Peyer's patch (tissue), 4 donors: ENCODE data around the gene CREB3L2. TPM values are rescaled to one million over a fixed set of nuclear protein-coding genes. Genes with fewer than 3 reads are reported as not detected.

ENCODE experiments used
- DNase-seq, 3 donors: peaks; one replicate each; pipeline ENCODE4 v3.0.0-alpha.2; 2017 to 2019
- H3K27ac ChIP-seq, 4 donors: fragments of 200-600 bp; sonication (generic); one replicate each; pipeline ENCODE4 v1.5.1; 2016 to 2019
- H3K27me3 ChIP-seq, 2 donors: fragments of 200-600 bp; sonication (generic); one replicate each; pipeline ENCODE4 v1.5.1; 2019
- H3K36me3 ChIP-seq, 3 donors: fragments of 200-600 bp; sonication (generic); one replicate each; pipeline ENCODE4 v1.5.1; 2016 to 2019
- H3K4me1 ChIP-seq, 4 donors: fragments of 200-600 bp; sonication (generic); one replicate each; pipeline ENCODE4 v1.5.1; 2016 to 2019
- H3K4me3 ChIP-seq, 4 donors: fragments of 200-600 bp; sonication (generic); 1 replicate in 3 of 4; 2 replicates in 1 of 4; pipeline ENCODE4 v1.5.1; 2016 to 2019; ENCODE audit warnings: mild to moderate bottlenecking in 1 of 4
- H3K9me3 ChIP-seq, 4 donors: fragments of 200-600 bp; sonication (generic); one replicate each; pipeline ENCODE4 v1.5.1; 2016 to 2019; ENCODE audit warnings: mild to moderate bottlenecking in 1 of 4
- CTCF ChIP-seq, 6 experiments: fragments of 450-650 bp in 4 of 6; fragments of 200-600 bp in 2 of 6; sonication (generic) in 1 of 6; IDR thresholded peaks; one replicate each; pipeline ENCODE4 v1.5.1; 2017 to 2019; ENCODE audit warnings: antibody characterized with exemption in 6 of 6, mild to moderate bottlenecking in 3 of 6, moderate library complexity in 1 of 6
- POLR2A ChIP-seq, 2 donors: fragments of 450-650 bp; IDR thresholded peaks; one replicate each; pipeline ENCODE4 v1.5.1; 2017; ENCODE audit warnings: antibody characterized with exemption in 2 of 2, mild to moderate bottlenecking in 2 of 2, moderate library complexity in 2 of 2
- total RNA-seq, 4 donors: library from RNA; depleted of rRNA; stranded (reverse); fragments of >200 nt; gene quantifications; one replicate each; pipeline ENCODE4 v1.1.0, GENCODE V29; 2016

The CREB3L2 gene
- total RNA-seq, 4 donors from 2014 or later = 20.6 to 42.7 (median 33.6) TPM

- no peak overlapping the region for H3K4me3 ChIP-seq
- H3K4me1 ChIP-seq = no peaks in the 10 kb centered on the region
- no peak for DNase-seq
- no peaks in the 10 kb centered on the region for H3K27me3 ChIP-seq
- H3K9me3 ChIP-seq = no peaks in the 10 kb centered on the region
- TF ChIP-seq CTCF (IDR thresholded peaks at IDR 0.05) (no peak), POLR2A (IDR thresholded peaks at IDR 0.05) (no peak)
- no peaks in the 10 kb centered on the region for H3K36me3 ChIP-seq
- no peak overlapping the region for H3K27ac ChIP-seq
Measured at GRCh38 chr7:138029126-138029525, 27.2 kb upstream of the CREB3L2 start.

- Histone ChIP-seq H3K27me3 (no peaks in the 10 kb centered on the region), H3K9me3 (no peaks in the 10 kb centered on the region), H3K4me1 (no peaks in the 10 kb centered on the region), H3K36me3 (no peaks in the 10 kb centered on the region), H3K4me3 (no peak overlapping the region), H3K27ac (no peak overlapping the region)
- TF ChIP-seq CTCF (IDR thresholded peaks at IDR 0.05) (no peak), POLR2A (IDR thresholded peaks at IDR 0.05) (no peak)
- DNase-seq = no peak
Measured at GRCh38 chr7:138027100-138027499, 25.2 kb upstream of the CREB3L2 start.

- no peaks in the 10 kb centered on the region for H3K27me3 ChIP-seq
- no peaks in the 10 kb centered on the region for H3K9me3 ChIP-seq
- H3K4me3 ChIP-seq = no peak overlapping the region
- no peak for TF ChIP-seq POLR2A (IDR thresholded peaks at IDR 0.05)
- TF ChIP-seq CTCF (IDR thresholded peaks at IDR 0.05) = no peak
- H3K27ac ChIP-seq = no peak overlapping the region
- DNase-seq = no peak
- H3K36me3 ChIP-seq = no peaks in the 10 kb centered on the region
- H3K4me1 ChIP-seq = no peaks in the 10 kb centered on the region
Measured at GRCh38 chr7:138025215-138026186, 23.6 kb upstream of the CREB3L2 start.

GRCh38 chr7:138024765-138025164, 22.9 kb upstream of the CREB3L2 start:
- Histone ChIP-seq H3K27ac (no peak overlapping the region), H3K9me3 (no peaks in the 10 kb centered on the region), H3K27me3 (no peaks in the 10 kb centered on the region), H3K4me3 (no peak overlapping the region), H3K36me3 (no peaks in the 10 kb centered on the region), H3K4me1 (no peaks in the 10 kb centered on the region)
- DNase-seq = no peak
- no peak for TF ChIP-seq POLR2A (IDR thresholded peaks at IDR 0.05)
- no peak for TF ChIP-seq CTCF (IDR thresholded peaks at IDR 0.05)

- H3K36me3 ChIP-seq = no peaks in the 10 kb centered on the region
- H3K4me1 ChIP-seq = no peaks in the 10 kb centered on the region
- TF ChIP-seq POLR2A (IDR thresholded peaks at IDR 0.05) (no peak), CTCF (IDR thresholded peaks at IDR 0.05) (no peak)
- no peaks in the 10 kb centered on the region for H3K27me3 ChIP-seq
- no peak for DNase-seq
- no peaks in the 10 kb centered on the region for H3K9me3 ChIP-seq
- no peak overlapping the region for H3K27ac ChIP-seq
- H3K4me3 ChIP-seq = no peak overlapping the region
Measured at GRCh38 chr7:138024343-138024691, 22.4 kb upstream of the CREB3L2 start.
